ENCODE results near the gene PCSK6. TPM values are rescaled to one million over a fixed set of nuclear protein-coding genes. Genes with fewer than 3 reads are reported as not detected.

The PCSK6 gene
- total RNA-seq, 1 donor from 2014 or later, result 1.1 TPM

GRCh38 chr15:101374326-101374725, 115.2 kb downstream of the PCSK6 start:
- CTCF ChIA-PET, result no interaction called here
- H3K27ac Mint-ChIP-seq, result no peak overlapping the region
- POLR2A ChIA-PET, result no interaction called here
- DNase-seq, result no peak
- peaks cover 7% of the 10 kb centered on the region for H3K27me3 Mint-ChIP-seq
- intact Hi-C loops (cut with micrococcal nuclease), result no loop called here
- no peaks in the 10 kb centered on the region for H3K9me3 Mint-ChIP-seq
- no peak overlapping the region for H3K4me3 Mint-ChIP-seq
- H3K4me1 Mint-ChIP-seq, result peaks cover 12% of the 10 kb centered on the region
- ATAC-seq (ENCODE audit: low read depth), result no peak
- TF ChIP-seq, protein P1, sequence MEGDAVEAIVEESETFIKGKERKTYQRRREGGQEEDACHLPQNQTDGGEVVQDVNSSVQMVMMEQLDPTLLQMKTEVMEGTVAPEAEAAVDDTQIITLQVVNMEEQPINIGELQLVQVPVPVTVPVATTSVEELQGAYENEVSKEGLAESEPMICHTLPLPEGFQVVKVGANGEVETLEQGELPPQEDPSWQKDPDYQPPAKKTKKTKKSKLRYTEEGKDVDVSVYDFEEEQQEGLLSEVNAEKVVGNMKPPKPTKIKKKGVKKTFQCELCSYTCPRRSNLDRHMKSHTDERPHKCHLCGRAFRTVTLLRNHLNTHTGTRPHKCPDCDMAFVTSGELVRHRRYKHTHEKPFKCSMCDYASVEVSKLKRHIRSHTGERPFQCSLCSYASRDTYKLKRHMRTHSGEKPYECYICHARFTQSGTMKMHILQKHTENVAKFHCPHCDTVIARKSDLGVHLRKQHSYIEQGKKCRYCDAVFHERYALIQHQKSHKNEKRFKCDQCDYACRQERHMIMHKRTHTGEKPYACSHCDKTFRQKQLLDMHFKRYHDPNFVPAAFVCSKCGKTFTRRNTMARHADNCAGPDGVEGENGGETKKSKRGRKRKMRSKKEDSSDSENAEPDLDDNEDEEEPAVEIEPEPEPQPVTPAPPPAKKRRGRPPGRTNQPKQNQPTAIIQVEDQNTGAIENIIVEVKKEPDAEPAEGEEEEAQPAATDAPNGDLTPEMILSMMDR (IDR thresholded peaks at IDR 0.05), result no peak
- no peaks in the 10 kb centered on the region for H3K36me3 Mint-ChIP-seq (ENCODE audit: low read depth)

DNA sequence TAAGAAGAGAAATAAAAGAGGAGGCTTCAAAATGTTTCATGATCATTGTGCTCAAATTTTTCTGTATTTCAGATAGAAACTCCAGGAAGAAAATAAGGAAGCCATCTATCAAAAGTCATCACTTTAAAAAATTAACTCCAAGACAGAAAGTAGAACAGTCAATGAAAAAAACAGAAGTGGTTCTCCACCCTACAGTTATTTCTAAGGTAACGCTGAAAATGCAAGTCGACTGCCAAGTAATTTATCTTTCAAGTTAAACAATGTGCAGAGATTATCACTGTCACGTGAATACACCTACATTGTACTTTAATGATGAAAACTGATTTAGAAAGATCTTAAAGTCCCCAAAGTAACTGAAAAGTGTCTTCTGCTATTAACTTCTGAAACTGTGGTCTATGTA, 115.9 kb downstream of the PCSK6 start:
- ChIA-PET CTCF (no interaction called here), POLR2A (no interaction called here)
- ATAC-seq (ENCODE audit: low read depth) (no peak), DNase-seq (no peak)
- TF ChIP-seq, protein P1 (IDR thresholded peaks at IDR 0.05), result no peak
- Mint-ChIP-seq H3K4me1 (peaks cover 12% of the 10 kb centered on the region), H3K27ac (no peak overlapping the region), H3K27me3 (peaks cover 7% of the 10 kb centered on the region), H3K9me3 (no peaks in the 10 kb centered on the region), H3K4me3 (no peak overlapping the region), H3K36me3 (ENCODE audit: low read depth) (no peaks in the 10 kb centered on the region)
- intact Hi-C loops (cut with micrococcal nuclease), result no loop called here

GRCh38 chr15:101372960-101373525, 116.5 kb downstream of the PCSK6 start:
- Mint-ChIP-seq H3K27me3 (peaks cover 7% of the 10 kb centered on the region), H3K36me3 (ENCODE audit: low read depth) (no peaks in the 10 kb centered on the region), H3K4me1 (peaks cover 12% of the 10 kb centered on the region), H3K9me3 (no peaks in the 10 kb centered on the region), H3K4me3 (no peak overlapping the region), H3K27ac (no peak overlapping the region)
- ATAC-seq (ENCODE audit: low read depth), result no peak
- ChIA-PET POLR2A (no interaction called here), CTCF (no interaction called here)
- intact Hi-C loops (cut with micrococcal nuclease), result no loop called here
- TF ChIP-seq, protein P1 (IDR thresholded peaks at IDR 0.05), result no peak
- DNase-seq, result no peak

DNA sequence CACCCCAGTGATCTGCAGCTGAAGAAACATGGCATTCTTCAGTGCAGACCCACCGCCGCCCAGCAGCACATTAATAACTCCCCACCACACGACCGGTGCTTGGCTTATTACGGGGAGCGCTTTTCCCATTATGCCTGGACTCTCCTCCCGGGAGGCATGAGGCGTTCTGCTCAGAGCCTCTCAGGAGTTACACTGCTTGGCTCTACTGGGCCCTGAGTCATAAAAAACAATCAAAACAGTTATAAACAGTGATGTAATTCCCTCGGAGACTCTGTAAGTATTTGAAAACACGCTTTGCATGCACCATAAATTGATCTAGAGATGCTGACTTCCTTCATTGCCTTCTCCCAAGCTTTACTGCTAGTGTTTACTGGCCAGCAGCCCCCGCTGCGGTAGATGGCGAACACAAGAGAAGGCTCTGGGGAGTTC, 117.3 kb downstream of the PCSK6 start:
- ATAC-seq (ENCODE audit: low read depth) (no peak), DNase-seq (no peak)
- TF ChIP-seq, protein P1 (IDR thresholded peaks at IDR 0.05), result no peak
- intact Hi-C loops (cut with micrococcal nuclease), result no loop called here
- peaks cover 7% of the 10 kb centered on the region for H3K27me3 Mint-ChIP-seq
- H3K36me3 Mint-ChIP-seq (ENCODE audit: low read depth), result no peaks in the 10 kb centered on the region
- H3K27ac Mint-ChIP-seq, result no peak overlapping the region
- H3K4me3 Mint-ChIP-seq, result no peak overlapping the region
- no peaks in the 10 kb centered on the region for H3K9me3 Mint-ChIP-seq
- POLR2A ChIA-PET, result no interaction called here
- CTCF ChIA-PET, result no interaction called here
- H3K4me1 Mint-ChIP-seq, result peaks cover 12% of the 10 kb centered on the region

DNA sequence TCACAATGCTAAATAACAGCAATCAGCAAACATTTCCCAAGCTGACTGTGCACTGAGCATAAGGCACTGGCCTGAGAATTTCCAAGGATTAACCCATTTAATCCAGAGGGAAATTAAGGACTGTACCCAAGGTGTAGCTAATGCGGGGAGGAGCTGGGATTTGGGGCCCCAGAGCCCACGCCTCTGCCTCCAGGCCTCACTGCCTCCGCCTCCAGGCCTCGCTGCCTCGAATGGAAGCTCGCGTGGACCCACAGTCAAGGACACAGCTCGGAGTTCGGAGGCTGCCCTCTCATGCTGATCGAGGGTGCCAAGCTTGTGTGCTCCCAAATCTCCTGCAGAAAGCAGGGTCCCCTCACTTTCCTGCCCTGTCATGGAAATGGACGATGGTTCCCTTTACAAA, 118.0 kb downstream of the PCSK6 start:
- H3K9me3 Mint-ChIP-seq, result no peaks in the 10 kb centered on the region
- no peaks in the 10 kb centered on the region for H3K36me3 Mint-ChIP-seq (ENCODE audit: low read depth)
- DNase-seq (no peak), ATAC-seq (ENCODE audit: low read depth) (no peak)
- CTCF ChIA-PET, result no interaction called here
- H3K27me3 Mint-ChIP-seq, result peaks cover 7% of the 10 kb centered on the region
- H3K27ac Mint-ChIP-seq, result no peak overlapping the region
- H3K4me3 Mint-ChIP-seq, result no peak overlapping the region
- POLR2A ChIA-PET, result no interaction called here
- peaks cover 12% of the 10 kb centered on the region for H3K4me1 Mint-ChIP-seq
- TF ChIP-seq, protein P1 (IDR thresholded peaks at IDR 0.05), result no peak
- intact Hi-C loops (cut with micrococcal nuclease), result no loop called here

All from activated B cell treated with CpG ODN at 0.5 μM for 24 hours (primary cell).